Parathyroid adenoma (tissue), 2 donors: Measurements from ENCODE around the gene TNPO3.

Source experiments
- H2AFZ ChIP-seq: fragments of 300-600 bp; sonication (generic); one replicate; pipeline ENCODE4 v1.7.0; 2017; ENCODE audit warnings: antibody characterized with exemption, mild to moderate bottlenecking
- H3K27ac ChIP-seq: fragments of 300-600 bp; sonication (generic); one replicate; pipeline ENCODE4 v1.7.0; 2017
- H3K27me3 ChIP-seq: fragments of 300-600 bp; sonication (generic); one replicate; pipeline ENCODE4 v1.7.0; 2017; ENCODE audit warnings: low read length; ENCODE audit not compliant: control insufficient read depth, insufficient read depth
- H3K36me3 ChIP-seq: fragments of 300-600 bp; sonication (generic); one replicate; pipeline ENCODE4 v1.7.0; 2017; ENCODE audit warnings: low read length; ENCODE audit not compliant: control insufficient read depth, insufficient read depth
- H3K4me1 ChIP-seq: fragments of 300-600 bp; sonication (generic); one replicate; pipeline ENCODE4 v1.7.0; 2017; ENCODE audit warnings: control low read depth
- H3K4me2 ChIP-seq: fragments of 300-600 bp; sonication (generic); one replicate; pipeline ENCODE4 v1.7.0; 2017; ENCODE audit warnings: low read length
- H3K4me3 ChIP-seq: fragments of 300-600 bp; sonication (generic); one replicate; pipeline ENCODE4 v1.7.0; 2017; ENCODE audit warnings: low read depth, low read length
- H3K79me2 ChIP-seq: fragments of 300-600 bp; sonication (generic); one replicate; pipeline ENCODE4 v1.7.0; 2017; ENCODE audit warnings: control low read depth
- H3K9ac ChIP-seq: fragments of 300-600 bp; sonication (generic); one replicate; pipeline ENCODE4 v1.7.0; 2017; ENCODE audit warnings: mild to moderate bottlenecking
- H3K9me3 ChIP-seq: fragments of 300-600 bp; sonication (generic); one replicate; pipeline ENCODE4 v1.7.0; 2017; ENCODE audit warnings: low read length; ENCODE audit not compliant: control insufficient read depth
- TF ChIP-seq, protein P1 (sequence below): fragments of 300-600 bp; sonication (generic); IDR thresholded peaks from one replicate; pipeline ENCODE4 v1.7.0; 2017; ENCODE audit warnings: antibody characterized with exemption, mild to moderate bottlenecking
- donor health status: primary hyperparathyroidism.

TNPO3 gene

DNA sequence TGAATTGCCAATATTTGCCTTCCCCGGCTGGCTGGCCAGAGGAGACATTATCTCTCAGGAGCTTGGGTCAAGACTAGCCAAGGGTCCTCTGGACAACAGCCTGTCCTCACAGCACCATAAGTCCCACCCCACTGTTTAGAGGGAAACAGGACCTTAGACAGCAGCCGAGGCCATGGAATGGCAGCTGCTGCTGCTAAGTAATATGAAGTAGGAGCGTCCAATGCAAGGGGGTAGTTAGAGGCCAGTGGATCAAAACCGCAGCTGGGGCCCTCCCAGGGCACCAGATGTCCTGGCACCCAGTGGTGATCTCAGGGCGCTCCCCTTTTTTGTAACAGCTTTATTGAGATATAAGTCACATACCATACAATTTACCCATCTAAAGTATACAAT lies 131.5 kb downstream of the TNPO3 start:
- Histone ChIP-seq H3K9me3 (no peaks in the 10 kb centered on the region), H3K9ac (no peak overlapping the region), H3K4me1 (no peaks in the 10 kb centered on the region), H3K36me3 (no peaks in the 10 kb centered on the region), H3K27ac (no peak overlapping the region), H2AFZ (no peak overlapping the region), H3K4me3 (no peak overlapping the region), H3K27me3 (no peaks in the 10 kb centered on the region), H3K79me2 (no peaks in the 10 kb centered on the region), H3K4me2 (no peak overlapping the region)
- TF ChIP-seq, protein P1, sequence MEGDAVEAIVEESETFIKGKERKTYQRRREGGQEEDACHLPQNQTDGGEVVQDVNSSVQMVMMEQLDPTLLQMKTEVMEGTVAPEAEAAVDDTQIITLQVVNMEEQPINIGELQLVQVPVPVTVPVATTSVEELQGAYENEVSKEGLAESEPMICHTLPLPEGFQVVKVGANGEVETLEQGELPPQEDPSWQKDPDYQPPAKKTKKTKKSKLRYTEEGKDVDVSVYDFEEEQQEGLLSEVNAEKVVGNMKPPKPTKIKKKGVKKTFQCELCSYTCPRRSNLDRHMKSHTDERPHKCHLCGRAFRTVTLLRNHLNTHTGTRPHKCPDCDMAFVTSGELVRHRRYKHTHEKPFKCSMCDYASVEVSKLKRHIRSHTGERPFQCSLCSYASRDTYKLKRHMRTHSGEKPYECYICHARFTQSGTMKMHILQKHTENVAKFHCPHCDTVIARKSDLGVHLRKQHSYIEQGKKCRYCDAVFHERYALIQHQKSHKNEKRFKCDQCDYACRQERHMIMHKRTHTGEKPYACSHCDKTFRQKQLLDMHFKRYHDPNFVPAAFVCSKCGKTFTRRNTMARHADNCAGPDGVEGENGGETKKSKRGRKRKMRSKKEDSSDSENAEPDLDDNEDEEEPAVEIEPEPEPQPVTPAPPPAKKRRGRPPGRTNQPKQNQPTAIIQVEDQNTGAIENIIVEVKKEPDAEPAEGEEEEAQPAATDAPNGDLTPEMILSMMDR: no peak

DNA sequence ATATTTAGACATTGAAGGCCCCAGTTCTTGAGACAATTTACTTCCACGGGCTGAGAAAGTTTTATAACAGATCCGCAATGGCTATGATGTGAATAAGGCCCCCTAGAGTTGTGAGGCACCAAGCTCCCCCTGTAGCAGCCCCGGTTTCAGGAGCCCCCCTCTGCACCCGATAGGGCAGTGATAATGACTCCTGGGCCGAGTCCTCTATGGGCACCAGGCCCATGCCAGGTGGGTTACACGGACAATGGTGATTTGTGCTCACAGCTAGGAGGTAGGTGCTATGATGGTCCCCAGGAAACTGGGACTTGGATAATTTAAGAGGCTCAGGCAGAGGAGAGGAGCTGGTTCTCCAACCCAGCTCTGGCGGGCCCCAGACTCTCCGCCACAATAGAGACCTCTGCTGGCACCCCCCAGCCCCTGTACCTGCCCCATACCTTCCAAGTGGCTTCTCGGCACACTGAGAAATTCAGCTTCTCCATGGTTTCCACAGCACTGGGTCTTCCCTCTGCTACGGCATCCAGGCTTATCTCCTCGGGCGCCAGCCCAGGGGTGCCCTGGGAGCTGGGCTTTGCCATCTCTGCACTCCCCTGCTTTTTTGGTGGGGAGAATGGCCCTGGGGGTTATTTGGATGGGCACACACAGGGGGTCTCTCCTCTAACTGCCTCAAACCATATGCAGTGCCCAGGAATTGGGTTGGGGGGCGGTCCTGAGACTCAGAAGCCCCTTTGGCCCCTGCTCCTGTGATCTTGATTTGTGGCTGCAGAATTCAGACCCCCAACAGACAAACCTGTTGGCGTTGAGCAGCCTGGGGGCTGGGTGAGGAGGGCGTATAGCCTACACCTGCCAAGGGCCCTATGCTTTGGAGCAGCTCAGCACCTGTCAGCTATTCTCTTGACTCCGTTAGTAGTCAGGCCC lies 132.2 kb downstream of the TNPO3 start:
- Histone ChIP-seq H3K27me3 (no peaks in the 10 kb centered on the region), H3K9ac (no peak overlapping the region), H3K36me3 (no peaks in the 10 kb centered on the region), H3K4me2 (no peak overlapping the region), H3K27ac (no peak overlapping the region), H3K4me1 (no peaks in the 10 kb centered on the region), H3K4me3 (no peak overlapping the region), H2AFZ (no peak overlapping the region), H3K9me3 (no peaks in the 10 kb centered on the region), H3K79me2 (no peaks in the 10 kb centered on the region)
- TF ChIP-seq, protein P1: no peak

DNA sequence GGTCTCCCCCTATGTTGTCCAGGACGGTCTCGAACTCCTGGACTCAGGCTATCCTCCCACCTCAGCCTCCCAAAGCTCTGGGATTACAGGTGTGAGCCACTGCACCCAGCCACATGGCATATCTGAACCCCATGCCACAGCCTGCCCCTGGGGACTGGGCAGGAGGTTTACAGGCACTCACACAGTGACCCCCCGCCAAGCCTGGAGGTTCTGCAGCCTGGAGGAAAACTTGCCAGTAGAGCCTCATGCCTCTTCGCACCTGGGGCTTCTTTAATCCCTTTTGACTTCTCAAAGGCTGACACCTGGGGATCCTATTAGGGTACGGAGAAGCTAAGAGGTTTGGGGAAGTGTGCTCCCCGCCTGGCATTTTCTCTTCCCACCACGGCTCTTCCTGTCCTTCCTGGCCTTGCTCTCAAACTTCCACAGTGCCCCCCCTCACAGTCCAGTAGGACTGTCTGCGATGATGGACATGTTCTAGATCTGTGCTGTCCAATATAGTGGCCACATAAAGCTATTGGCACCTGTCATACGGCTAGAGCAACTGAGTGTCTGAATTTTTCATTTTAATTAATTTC lies 133.0 kb downstream of the TNPO3 start:
- Histone ChIP-seq H3K27me3 (no peaks in the 10 kb centered on the region), H2AFZ (no peak overlapping the region), H3K9ac (no peak overlapping the region), H3K4me2 (no peak overlapping the region), H3K27ac (no peak overlapping the region), H3K4me1 (no peaks in the 10 kb centered on the region), H3K9me3 (no peaks in the 10 kb centered on the region), H3K4me3 (no peak overlapping the region), H3K79me2 (no peaks in the 10 kb centered on the region), H3K36me3 (no peaks in the 10 kb centered on the region)
- TF ChIP-seq, protein P1: no peak

DNA sequence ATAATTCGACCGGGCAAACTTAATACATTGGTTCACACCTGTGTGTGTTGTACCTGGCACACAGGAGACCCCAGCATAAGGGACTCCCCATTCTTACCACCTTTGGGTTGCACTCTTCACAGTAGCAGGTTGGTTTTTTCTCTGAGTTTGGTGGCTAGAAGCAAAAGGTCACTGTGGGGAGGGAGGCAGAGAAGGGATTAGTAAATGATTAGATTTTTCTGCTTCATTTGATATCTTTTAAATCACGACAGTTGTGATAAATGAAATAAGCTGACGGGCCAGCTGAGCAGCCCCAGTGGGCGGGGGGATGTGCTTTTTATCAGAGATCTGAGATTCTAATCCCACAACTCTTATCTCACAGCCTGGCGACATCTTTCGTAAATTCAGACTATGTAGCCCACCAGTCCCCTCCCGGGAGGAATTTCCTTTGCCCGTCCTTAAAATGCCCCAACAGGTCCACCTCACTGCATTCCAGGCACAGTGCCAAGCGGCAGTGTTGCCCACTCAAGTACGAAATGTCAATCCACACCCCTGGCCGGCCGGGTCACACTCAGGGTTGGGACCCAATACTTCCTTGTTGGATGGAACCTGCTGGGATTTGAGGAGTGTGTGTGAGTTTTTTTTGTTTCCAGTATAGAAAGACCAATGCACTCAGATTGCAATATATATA lies 133.9 kb downstream of the TNPO3 start:
- Histone ChIP-seq H3K27me3 (peaks cover 2% of the 10 kb centered on the region), H3K79me2 (no peaks in the 10 kb centered on the region), H3K4me2 (no peak overlapping the region), H3K4me3 (no peak overlapping the region), H3K36me3 (no peaks in the 10 kb centered on the region), H3K9ac (no peak overlapping the region), H3K9me3 (no peaks in the 10 kb centered on the region), H3K4me1 (no peaks in the 10 kb centered on the region), H3K27ac (no peak overlapping the region), H2AFZ (no peak overlapping the region)
- TF ChIP-seq, protein P1: no peak
